Measurements from ENCODE around the gene SSR4. TPM values are rescaled to one million over a fixed set of nuclear protein-coding genes. Genes with fewer than 3 reads are reported as not detected.

SSR4 gene
- total and polyA plus RNA-seq, 4 donors, result 125 to 459 (median 304) TPM

DNA sequence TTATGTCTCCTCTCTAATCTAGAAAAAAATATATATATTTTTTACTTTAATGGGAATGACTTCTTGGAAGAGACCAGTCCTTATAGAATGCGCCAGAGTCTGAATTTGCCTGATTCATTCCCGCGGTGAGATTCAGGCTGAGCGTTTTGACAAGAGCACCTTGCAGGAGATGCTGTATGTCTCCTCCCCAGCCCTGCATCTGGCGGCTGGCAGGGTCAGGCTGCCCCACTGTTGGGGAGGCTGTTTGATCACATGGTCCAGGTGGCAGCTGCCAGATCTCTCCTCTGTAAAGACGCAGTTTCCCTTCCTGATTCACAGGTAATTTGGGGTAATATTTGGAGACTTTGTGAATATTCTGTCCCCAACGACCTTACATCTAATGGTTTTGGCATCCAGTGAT lies 26.1 kb downstream of the SSR4 start:
- no peak for DNase-seq (ENCODE audit: low spot score)
- Histone ChIP-seq H3K9me3 (ENCODE audit: control insufficient read depth in 4 of 4, low read length in 3 of 4) (no peaks in the 10 kb centered on the region), H3K4me1 (ENCODE audit: control insufficient read depth in 4 of 4, insufficient read depth in 4 of 4, low read length in 3 of 4) (peaks cover 0 to 2% (median 1%) of the 10 kb centered on the region in 4 donors), H3K27ac (ENCODE audit: low read depth in 1 of 2, low read length in 2 of 2) (no peak overlapping the region), H3K4me3 (ENCODE audit: low read depth in 1 of 3, low read length in 3 of 3) (no peak overlapping the region), H3K27me3 (ENCODE audit: control insufficient read depth in 4 of 4, insufficient read depth in 4 of 4, low read length in 3 of 4) (peaks cover 0 to 4% (median 2%) of the 10 kb centered on the region in 4 donors), H3K9ac (ENCODE audit: low read depth in 1 of 2, low read length in 2 of 2) (no peak overlapping the region), H3K36me3 (ENCODE audit: control insufficient read depth in 4 of 4, insufficient read depth in 3 of 4, low read depth in 1 of 4, low read length in 3 of 4) (no peaks in the 10 kb centered on the region)
- TF ChIP-seq HNF4G (IDR thresholded peaks at IDR 0.05) (no peak), EGR1 (IDR thresholded peaks at IDR 0.05; ENCODE audit: low read depth in 2 of 2) (no peak), SP1 (IDR thresholded peaks at IDR 0.05) (no peak)
- 81% methylated on average over 7 of the region's 7 CpGs for WGBS

- Histone ChIP-seq H3K27me3 (ENCODE audit: control insufficient read depth in 4 of 4, insufficient read depth in 4 of 4, low read length in 3 of 4) (peaks cover 0 to 4% (median 2%) of the 10 kb centered on the region in 4 donors), H3K4me3 (ENCODE audit: low read depth in 1 of 3, low read length in 3 of 3) (no peak overlapping the region), H3K9me3 (ENCODE audit: control insufficient read depth in 4 of 4, low read length in 3 of 4) (no peaks in the 10 kb centered on the region), H3K36me3 (ENCODE audit: control insufficient read depth in 4 of 4, insufficient read depth in 3 of 4, low read depth in 1 of 4, low read length in 3 of 4) (no peaks in the 10 kb centered on the region), H3K4me1 (ENCODE audit: control insufficient read depth in 4 of 4, insufficient read depth in 4 of 4, low read length in 3 of 4) (peaks cover 0 to 2% (median 1%) of the 10 kb centered on the region in 4 donors), H3K27ac (ENCODE audit: low read depth in 1 of 2, low read length in 2 of 2) (no peak overlapping the region), H3K9ac (ENCODE audit: low read depth in 1 of 2, low read length in 2 of 2) (no peak overlapping the region)
- WGBS, result 77% methylated on average over 9 of the region's 9 CpGs
- no peak for DNase-seq (ENCODE audit: low spot score)
- TF ChIP-seq RAD21 (IDR thresholded peaks at IDR 0.05), result no peak
- no peak for TF ChIP-seq TAF1 (conservative IDR thresholded peaks at IDR 0.05)
- TF ChIP-seq, protein P1, sequence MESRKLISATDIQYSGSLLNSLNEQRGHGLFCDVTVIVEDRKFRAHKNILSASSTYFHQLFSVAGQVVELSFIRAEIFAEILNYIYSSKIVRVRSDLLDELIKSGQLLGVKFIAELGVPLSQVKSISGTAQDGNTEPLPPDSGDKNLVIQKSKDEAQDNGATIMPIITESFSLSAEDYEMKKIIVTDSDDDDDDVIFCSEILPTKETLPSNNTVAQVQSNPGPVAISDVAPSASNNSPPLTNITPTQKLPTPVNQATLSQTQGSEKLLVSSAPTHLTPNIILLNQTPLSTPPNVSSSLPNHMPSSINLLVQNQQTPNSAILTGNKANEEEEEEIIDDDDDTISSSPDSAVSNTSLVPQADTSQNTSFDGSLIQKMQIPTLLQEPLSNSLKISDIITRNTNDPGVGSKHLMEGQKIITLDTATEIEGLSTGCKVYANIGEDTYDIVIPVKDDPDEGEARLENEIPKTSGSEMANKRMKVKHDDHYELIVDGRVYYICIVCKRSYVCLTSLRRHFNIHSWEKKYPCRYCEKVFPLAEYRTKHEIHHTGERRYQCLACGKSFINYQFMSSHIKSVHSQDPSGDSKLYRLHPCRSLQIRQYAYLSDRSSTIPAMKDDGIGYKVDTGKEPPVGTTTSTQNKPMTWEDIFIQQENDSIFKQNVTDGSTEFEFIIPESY (IDR thresholded peaks at IDR 0.05), result no peak
Observed at GRCh38 chrX:153821066-153821465, 26.6 kb downstream of the SSR4 start.

- no peak for DNase-seq (ENCODE audit: low spot score)
- TF ChIP-seq RAD21 (IDR thresholded peaks at IDR 0.05), result no peak
- TF ChIP-seq, protein P2, sequence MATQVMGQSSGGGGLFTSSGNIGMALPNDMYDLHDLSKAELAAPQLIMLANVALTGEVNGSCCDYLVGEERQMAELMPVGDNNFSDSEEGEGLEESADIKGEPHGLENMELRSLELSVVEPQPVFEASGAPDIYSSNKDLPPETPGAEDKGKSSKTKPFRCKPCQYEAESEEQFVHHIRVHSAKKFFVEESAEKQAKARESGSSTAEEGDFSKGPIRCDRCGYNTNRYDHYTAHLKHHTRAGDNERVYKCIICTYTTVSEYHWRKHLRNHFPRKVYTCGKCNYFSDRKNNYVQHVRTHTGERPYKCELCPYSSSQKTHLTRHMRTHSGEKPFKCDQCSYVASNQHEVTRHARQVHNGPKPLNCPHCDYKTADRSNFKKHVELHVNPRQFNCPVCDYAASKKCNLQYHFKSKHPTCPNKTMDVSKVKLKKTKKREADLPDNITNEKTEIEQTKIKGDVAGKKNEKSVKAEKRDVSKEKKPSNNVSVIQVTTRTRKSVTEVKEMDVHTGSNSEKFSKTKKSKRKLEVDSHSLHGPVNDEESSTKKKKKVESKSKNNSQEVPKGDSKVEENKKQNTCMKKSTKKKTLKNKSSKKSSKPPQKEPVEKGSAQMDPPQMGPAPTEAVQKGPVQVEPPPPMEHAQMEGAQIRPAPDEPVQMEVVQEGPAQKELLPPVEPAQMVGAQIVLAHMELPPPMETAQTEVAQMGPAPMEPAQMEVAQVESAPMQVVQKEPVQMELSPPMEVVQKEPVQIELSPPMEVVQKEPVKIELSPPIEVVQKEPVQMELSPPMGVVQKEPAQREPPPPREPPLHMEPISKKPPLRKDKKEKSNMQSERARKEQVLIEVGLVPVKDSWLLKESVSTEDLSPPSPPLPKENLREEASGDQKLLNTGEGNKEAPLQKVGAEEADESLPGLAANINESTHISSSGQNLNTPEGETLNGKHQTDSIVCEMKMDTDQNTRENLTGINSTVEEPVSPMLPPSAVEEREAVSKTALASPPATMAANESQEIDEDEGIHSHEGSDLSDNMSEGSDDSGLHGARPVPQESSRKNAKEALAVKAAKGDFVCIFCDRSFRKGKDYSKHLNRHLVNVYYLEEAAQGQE (IDR thresholded peaks at IDR 0.05), result no peak
- TF ChIP-seq FOXA2 (IDR thresholded peaks at IDR 0.05), result no peak
- Histone ChIP-seq H3K9me3 (ENCODE audit: control insufficient read depth in 4 of 4, low read length in 3 of 4) (no peaks in the 10 kb centered on the region), H3K4me3 (ENCODE audit: low read depth in 1 of 3, low read length in 3 of 3) (no peak overlapping the region), H3K36me3 (ENCODE audit: control insufficient read depth in 4 of 4, insufficient read depth in 3 of 4, low read depth in 1 of 4, low read length in 3 of 4) (no peaks in the 10 kb centered on the region), H3K27ac (ENCODE audit: low read depth in 1 of 2, low read length in 2 of 2) (no peak overlapping the region), H3K9ac (ENCODE audit: low read depth in 1 of 2, low read length in 2 of 2) (no peak overlapping the region), H3K4me1 (ENCODE audit: control insufficient read depth in 4 of 4, insufficient read depth in 4 of 4, low read length in 3 of 4) (peaks cover 0 to 5% (median 2%) of the 10 kb centered on the region in 4 donors), H3K27me3 (ENCODE audit: control insufficient read depth in 4 of 4, insufficient read depth in 4 of 4, low read length in 3 of 4) (peaks cover 0 to 9% (median 2%) of the 10 kb centered on the region in 4 donors)
- 83% methylated on average over 10 of the region's 10 CpGs for WGBS
Observed at GRCh38 chrX:153824348-153824747, 29.9 kb downstream of the SSR4 start.

Data from liver (tissue), 9 donors.